Urinary bladder (tissue), 4 donors: ENCODE measurements around the gene LIG4. TPM values are rescaled to one million over a fixed set of nuclear protein-coding genes. Genes with fewer than 3 reads are reported as not detected.
"Not testable (repeated sequence)": the region's sequence is repeated elsewhere in the genome, so short reads cannot be mapped to it uniquely, and the experiment has no call there.

Source experiments
- DNase-seq: peaks from one replicate; pipeline ENCODE4 v3.0.0-alpha.2; 2015; ENCODE audit errors: extremely low spot score
- H3K27ac ChIP-seq: one replicate; pipeline ENCODE4 v1.5.1; 2013; ENCODE audit warnings: low read depth, mild to moderate bottlenecking, moderate library complexity
- H3K36me3 ChIP-seq: one replicate; pipeline ENCODE4 v1.6.1; 2013; ENCODE audit warnings: mild to moderate bottlenecking, moderate library complexity; ENCODE audit not compliant: insufficient read depth
- H3K4me1 ChIP-seq: one replicate; pipeline ENCODE4 v1.6.1; 2013; ENCODE audit warnings: mild to moderate bottlenecking, moderate library complexity; ENCODE audit not compliant: insufficient read depth
- H3K4me3 ChIP-seq: one replicate; pipeline ENCODE4 v1.5.1; 2013; ENCODE audit warnings: low read depth, low read length
- WGBS: extraction: QIAGEN DNeasy Blood & Tissue Kit; methylation state at CpG from one replicate; pipeline ENCODE4 v1.1.7; 2013; 5-methylcytosine and 5-hydroxymethylcytosine counted together
- polyA plus RNA-seq: library from polyadenylated mRNA; stranded (reverse); fragments of 200-250 nt; gene quantifications from one replicate; pipeline ENCODE4 v1.2.3, GENCODE V29; 2013
- total RNA-seq: library from RNA; depleted of rRNA; stranded (reverse); fragments of >200 nt; gene quantifications from one replicate; pipeline ENCODE4 v1.2.3, GENCODE V29; 2014
- donor health status: healthy with polysubstance abuse.
- donor health status: healthy.

Gene LIG4
- total RNA-seq (14.6 TPM), polyA plus RNA-seq (6.5 TPM)

GRCh38 chr13:108215436-108215835 is at the start of gene LIG4:
TSS of gene LIG4 (minus strand) at chr13:108215536. CDS start at chr13:108211268, 4,268 bp downstream.
- Histone ChIP-seq H3K4me3 (peak within 1 kb of the TSS; percentile 55), H3K36me3 (peaks cover 3% of the 10 kb centered on the region), H3K27ac (no peak within 1 kb of the TSS), H3K4me1 (peaks cover 5% of the 10 kb centered on the region)
- DNase-seq: peak; percentile 67
- under 1% methylated on average over 26 of the region's 26 CpGs for WGBS

- H3K36me3 ChIP-seq: no peaks in the 10 kb centered on the region
- no peak overlapping the region for H3K27ac ChIP-seq
- no peak for DNase-seq
- H3K4me1 ChIP-seq: no peaks in the 10 kb centered on the region
- H3K4me3 ChIP-seq: no peak overlapping the region
- WGBS: 93% methylated on average over 9 of the region's 9 CpGs
Measured at GRCh38 chr13:108263621-108264355, 48.5 kb upstream of the LIG4 start.

DNA sequence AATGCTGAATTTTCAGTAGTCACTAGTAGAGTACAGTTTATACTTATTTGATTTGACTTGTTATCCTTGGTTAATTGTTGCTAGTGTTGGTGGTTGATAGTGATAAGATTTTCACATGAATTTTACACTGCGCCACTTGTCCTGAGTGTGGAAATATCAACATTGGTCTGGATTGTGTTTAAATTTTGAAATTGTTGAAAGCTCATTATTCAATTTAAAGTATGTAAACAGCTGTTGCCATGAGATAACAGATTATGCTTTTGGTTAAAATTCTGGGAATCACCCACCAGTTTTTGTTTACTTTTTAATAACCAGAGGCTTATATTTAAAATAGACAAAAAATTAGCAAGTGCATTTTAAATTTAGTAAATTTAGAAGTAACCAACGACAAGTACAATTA is 41.9 kb upstream of the LIG4 start:
- Histone ChIP-seq H3K4me1 (no peaks in the 10 kb centered on the region), H3K36me3 (no peaks in the 10 kb centered on the region), H3K27ac (no peak overlapping the region), H3K4me3 (no peak overlapping the region)
- DNase-seq: no peak
- 46% methylated on average over 2 of the region's 2 CpGs for WGBS

DNA sequence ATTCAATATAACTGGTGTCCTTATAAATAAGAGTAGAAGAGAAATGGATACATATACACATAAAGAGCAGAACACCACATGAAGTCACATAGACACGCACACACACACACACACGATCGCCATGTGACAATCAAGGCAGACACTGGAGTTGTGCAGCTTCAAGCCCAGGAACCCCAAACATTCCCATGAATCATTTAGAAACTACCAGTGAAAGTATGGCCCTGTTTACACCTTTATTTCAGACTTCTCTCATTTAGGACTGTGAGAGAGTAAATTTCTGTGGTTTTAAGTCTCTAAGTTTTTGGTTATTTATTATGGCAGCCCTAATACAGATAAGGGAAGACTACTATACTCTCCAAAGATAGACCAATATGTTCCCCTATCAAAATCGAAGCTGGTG is 33.8 kb upstream of the LIG4 start:
- 70% methylated on average over 4 of the region's 4 CpGs for WGBS
- H3K36me3 ChIP-seq: no peaks in the 10 kb centered on the region
- DNase-seq: no peak
- no peak overlapping the region for H3K27ac ChIP-seq
- no peaks in the 10 kb centered on the region for H3K4me1 ChIP-seq
- no peak overlapping the region for H3K4me3 ChIP-seq

DNA sequence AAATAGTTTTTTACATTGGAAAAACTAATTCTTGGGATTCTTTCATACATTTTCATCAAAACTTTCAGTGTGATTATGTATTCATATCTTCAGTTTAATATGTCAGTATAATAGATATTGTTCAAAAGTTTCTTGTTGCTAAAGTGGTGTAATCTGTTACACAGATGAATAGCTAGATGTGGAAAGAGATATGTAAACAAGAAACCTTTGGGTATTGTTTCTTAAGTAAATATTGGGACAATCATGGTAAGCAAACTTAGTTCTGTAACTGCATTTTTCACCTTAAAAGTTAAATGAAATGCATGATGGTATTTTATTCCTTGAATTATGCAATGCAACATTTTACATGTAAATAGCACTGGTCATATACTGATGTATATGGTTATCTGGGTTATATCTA is 15.0 kb upstream of the LIG4 start:
- DNase-seq: no peak
- Histone ChIP-seq H3K4me3 (no peak overlapping the region), H3K27ac (no peak overlapping the region)

GRCh38 chr13:108227651-108228272 is 12.4 kb upstream of the LIG4 start:
- no peaks in the 10 kb centered on the region for H3K4me1 ChIP-seq
- WGBS: 88% methylated on average over 1 of the region's 1 CpG
- DNase-seq: no peak

More for the DNA sequence above, 15.0 kb upstream of the LIG4 start:
- no peaks in the 10 kb centered on the region for H3K36me3 ChIP-seq
- H3K4me1 ChIP-seq: no peaks in the 10 kb centered on the region

GRCh38 chr13:108226184-108226583 is 10.8 kb upstream of the LIG4 start:
- Histone ChIP-seq H3K27ac (no peak overlapping the region), H3K4me1 (no peaks in the 10 kb centered on the region), H3K4me3 (no peak overlapping the region), H3K36me3 (no peaks in the 10 kb centered on the region)
- 11% methylated on average over 1 of the region's 1 CpG for whole genome bisulfite sequencing
- no peak for DNase-seq

More at GRCh38 chr13:108227651-108228272, 12.4 kb upstream of the LIG4 start:
- Histone ChIP-seq H3K27ac (no peak overlapping the region), H3K4me3 (no peak overlapping the region), H3K36me3 (no peaks in the 10 kb centered on the region)

DNA sequence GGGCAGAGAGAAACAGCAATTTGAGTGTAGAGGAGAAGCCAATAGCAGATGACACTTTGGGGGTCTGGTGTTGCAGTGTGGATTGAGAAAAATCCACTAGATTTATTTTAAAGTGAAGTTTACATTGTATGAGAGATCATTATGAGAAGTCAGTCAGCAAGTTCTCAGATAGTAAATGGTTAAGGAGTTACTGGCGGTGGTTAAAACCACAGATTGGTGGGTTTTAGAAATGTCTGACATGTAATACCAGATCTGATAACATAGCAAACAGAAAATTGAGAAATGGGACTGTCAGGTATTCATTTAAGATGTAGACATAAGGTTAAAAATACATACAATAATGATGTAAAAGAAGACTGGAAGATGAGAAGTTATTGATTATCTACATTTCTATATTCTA is 10.1 kb upstream of the LIG4 start:
- Histone ChIP-seq H3K36me3 (no peaks in the 10 kb centered on the region), H3K4me3 (no peak overlapping the region), H3K4me1 (no peaks in the 10 kb centered on the region), H3K27ac (no peak overlapping the region)
- DNase-seq: no peak
- WGBS: 70% methylated on average over 1 of the region's 1 CpG

DNA sequence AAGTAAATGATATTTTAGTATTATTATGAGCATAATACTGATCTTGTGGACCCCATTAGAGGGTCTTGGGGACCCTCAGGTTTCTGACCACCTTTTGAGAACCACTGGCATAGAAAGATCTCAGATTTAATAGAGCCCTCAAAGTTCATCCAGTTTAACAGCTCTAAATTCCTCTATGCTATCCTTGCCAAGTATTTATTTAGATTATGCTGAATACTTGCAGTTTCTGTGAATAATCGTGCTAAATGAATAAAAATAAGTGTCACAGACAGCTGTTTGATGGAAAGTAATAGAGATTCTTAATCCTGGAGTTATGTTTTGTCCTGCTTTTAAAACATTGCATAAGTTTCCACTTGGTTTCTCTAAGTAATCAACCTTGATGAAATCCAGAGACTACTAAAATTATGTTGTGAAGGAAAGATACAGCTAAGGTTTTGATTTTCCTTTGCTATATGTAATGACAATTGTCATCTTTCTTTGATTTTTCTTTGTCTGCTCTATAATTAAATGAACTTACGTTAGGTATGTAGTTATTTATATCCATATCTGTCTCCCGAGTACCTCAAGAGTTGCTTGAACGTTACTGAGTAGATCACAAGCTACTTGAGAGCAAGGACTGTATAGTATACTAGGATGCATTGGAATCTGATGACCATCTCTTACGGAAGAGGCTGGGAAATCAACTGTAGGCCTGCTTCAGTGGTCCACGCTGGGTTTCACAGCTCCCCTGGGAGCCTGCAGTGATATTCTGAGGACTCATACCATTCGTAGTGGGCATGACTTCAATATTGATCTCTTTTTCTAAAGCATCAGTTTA is 8.6 kb upstream of the LIG4 start:
- Histone ChIP-seq H3K4me3 (no peak overlapping the region), H3K4me1 (peaks cover 2% of the 10 kb centered on the region), H3K27ac (no peak overlapping the region), H3K36me3 (no peaks in the 10 kb centered on the region)
- DNase-seq: no peak
- WGBS: 64% methylated on average over 7 of the region's 7 CpGs

GRCh38 chr13:108220041-108220440 is 4.7 kb upstream of the LIG4 start:
- no peak for DNase-seq
- 54% methylated on average over 1 of the region's 1 CpG for WGBS
- H3K36me3 ChIP-seq: no peaks in the 10 kb centered on the region
- H3K27ac ChIP-seq: no peak overlapping the region
- H3K4me3 ChIP-seq: no peak overlapping the region
- H3K4me1 ChIP-seq: peaks cover 5% of the 10 kb centered on the region

DNA sequence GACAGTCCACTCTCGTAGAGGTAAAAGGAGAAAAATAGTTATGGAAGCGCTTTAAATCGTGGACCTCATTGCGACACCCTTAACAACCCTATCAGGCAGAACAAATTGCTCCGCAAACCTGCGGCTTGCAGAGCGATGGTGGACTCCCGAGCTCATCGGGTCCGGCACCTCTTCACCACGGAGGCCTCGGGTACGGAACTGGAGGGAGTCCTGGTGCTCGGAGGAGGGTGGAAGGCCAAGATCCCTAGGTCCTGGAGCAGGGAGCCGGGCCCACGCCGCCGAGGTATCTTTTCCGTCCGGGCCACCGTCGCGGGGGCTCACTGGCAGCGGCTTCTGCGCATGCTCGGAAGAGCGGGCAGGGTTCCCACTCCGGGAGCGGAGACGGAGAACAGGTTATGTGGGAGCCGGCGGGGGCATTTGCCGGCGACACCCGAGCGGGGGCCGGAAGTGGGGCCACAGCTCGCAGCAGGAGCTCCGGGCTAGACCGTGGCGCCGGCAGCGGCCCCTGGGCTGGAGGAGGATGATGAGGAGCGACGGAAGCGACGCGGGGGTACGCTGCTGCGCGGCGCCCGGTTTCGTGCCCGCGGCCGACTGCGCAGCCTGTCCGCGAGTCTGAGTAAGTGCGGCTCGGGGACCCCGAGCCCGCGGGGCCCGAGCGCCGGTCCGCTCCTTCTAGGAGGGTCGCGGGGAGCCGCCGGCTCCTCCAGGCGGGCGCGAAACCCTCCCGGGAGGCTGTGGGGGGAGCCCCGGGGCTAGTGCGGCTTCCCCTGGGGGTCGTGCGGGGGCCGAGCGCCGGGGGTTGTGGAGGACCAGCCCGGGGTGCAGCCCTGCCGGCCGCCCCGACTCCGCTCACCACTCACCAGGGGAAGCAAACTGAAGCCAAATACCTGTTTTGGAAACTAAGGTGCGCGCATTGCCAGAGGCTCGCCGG is 3.0 kb upstream of the LIG4 start, which contains the start of gene ABHD13:
TSS of gene ABHD13 (plus strand) at position 349 of the 931 bp plus-strand sequence. CDS start 10,827 bp downstream, outside the sequence.
- peak; percentile 81 for DNase-seq
- H3K36me3 ChIP-seq: no peaks in the 10 kb centered on the region
- WGBS: under 1% methylated on average over 93 of the region's 93 CpGs
- peak within 1 kb of the TSS; percentile 89 for H3K27ac ChIP-seq
- H3K4me3 ChIP-seq: peak within 1 kb of the TSS; percentile 99
- peaks cover 5% of the 10 kb centered on the region for H3K4me1 ChIP-seq

DNA sequence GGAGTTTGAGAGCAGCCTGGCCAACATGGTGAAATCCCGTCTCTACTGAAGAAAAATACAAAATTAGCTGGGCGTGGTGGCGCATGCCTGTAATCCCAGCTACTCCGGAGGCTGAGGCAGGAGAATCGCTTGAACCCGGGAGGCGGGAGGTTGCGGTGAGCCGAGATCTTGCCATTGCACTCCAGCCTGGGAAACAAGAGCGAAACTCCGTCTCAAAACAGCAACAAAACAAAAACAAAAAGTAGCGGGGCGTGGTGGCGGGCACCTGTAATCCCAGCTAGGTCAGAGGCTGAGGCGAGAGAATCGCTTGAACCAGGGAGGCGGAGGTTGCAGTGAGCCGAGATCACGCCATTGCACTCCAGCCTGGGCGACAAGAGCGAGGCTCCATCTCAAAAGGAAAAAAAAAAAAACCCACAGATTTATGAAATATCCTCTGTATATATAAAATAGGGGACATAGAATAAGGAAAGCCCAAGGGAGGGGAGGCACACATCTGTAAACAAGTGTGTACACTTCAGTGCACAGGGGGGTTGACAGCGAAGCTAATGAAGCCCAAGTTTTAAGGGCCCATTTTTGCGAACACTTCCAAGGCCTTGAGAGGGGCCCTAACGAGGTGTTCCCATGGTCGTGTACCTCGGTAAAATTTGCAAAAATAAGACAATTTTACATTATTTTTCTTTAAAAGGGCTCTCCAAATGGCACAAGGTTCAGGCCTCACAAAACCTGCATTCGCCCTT is 2.1 kb upstream of the LIG4 start:
- not testable (repeated sequence) for H3K4me1 ChIP-seq, DNase-seq, H3K36me3 ChIP-seq
- Histone ChIP-seq H3K4me3 (peak overlapping the region; percentile 99), H3K27ac (peak overlapping the region; percentile 89)
- WGBS: 65% methylated on average over 27 of the region's 27 CpGs
